ENCODE results near the gene RSU1.

The RSU1 gene

DNA sequence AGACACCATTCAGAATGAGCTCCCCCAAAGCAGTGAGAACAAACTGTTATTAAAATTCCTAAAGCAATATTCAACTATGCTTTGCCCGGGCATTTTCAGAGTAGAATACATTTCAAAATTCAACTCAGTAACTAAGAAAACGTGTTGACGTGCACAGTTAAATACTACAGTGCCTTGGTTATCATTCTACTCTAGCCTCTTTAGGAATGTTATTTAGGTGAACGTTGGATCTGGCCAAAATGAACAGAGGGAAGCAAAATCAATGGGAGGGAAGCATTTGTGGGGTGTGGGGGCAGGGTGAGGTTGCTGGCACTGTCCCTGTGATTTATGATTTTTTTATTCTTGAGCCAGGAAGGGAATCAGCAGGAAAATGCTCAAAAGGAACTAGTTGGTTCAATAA lies 27.5 kb downstream of the RSU1 start:
- H3K27ac ChIP-seq (ENCODE audit: insufficient read depth in 1 of 2, low read depth in 1 of 2, low read length in 2 of 2, poor library complexity in 1 of 2, severe bottlenecking in 2 of 2): no peak overlapping the region
- ChIA-PET CTCF (no interaction called here), POLR2A (no interaction called here)
- peaks cover 0 to 20% (median 4%) of the 10 kb centered on the region in 4 experiments for H3K36me3 ChIP-seq (ENCODE audit: control insufficient read depth in 4 of 4, insufficient read depth in 4 of 4, low read length in 3 of 4)
- no peaks in the 10 kb centered on the region for H3K4me1 ChIP-seq (ENCODE audit: control extremely low read depth in 1 of 4, control insufficient read depth in 4 of 4, insufficient read depth in 4 of 4, low read length in 3 of 4)
- peaks cover 0 to 6% (median 0%) of the 10 kb centered on the region in 5 experiments for H3K9me3 ChIP-seq (ENCODE audit: control extremely low read depth in 1 of 5, control insufficient read depth in 4 of 5, insufficient read depth in 2 of 5, low read depth in 1 of 5, low read length in 4 of 5)
- DNase-seq: no peak
- no CpG with 5 or more reads among the region's 4 CpGs for WGBS (ENCODE audit: insufficient coverage)
- no peaks in the 10 kb centered on the region for H3K27me3 ChIP-seq (replicated peaks in 2 of 5; ENCODE audit: control insufficient read depth in 4 of 5, insufficient read depth in 5 of 5, low read length in 4 of 5)
- H3K4me3 ChIP-seq (ENCODE audit: control insufficient read depth in 1 of 7, extremely low read depth in 1 of 7, insufficient read depth in 4 of 7, low read depth in 2 of 7, low read length in 6 of 7): no peak overlapping the region

- H3K27me3 ChIP-seq (replicated peaks in 2 of 5; ENCODE audit: control insufficient read depth in 4 of 5, insufficient read depth in 5 of 5, low read length in 4 of 5): no peaks in the 10 kb centered on the region
- H3K36me3 ChIP-seq (ENCODE audit: control insufficient read depth in 4 of 4, insufficient read depth in 4 of 4, low read length in 3 of 4): peaks cover 0 to 20% (median 4%) of the 10 kb centered on the region in 4 experiments
- H3K4me3 ChIP-seq (ENCODE audit: control insufficient read depth in 1 of 7, extremely low read depth in 1 of 7, insufficient read depth in 4 of 7, low read depth in 2 of 7, low read length in 6 of 7): no peak overlapping the region
- DNase-seq: no peak
- peaks cover 0 to 6% (median 0%) of the 10 kb centered on the region in 5 experiments for H3K9me3 ChIP-seq (ENCODE audit: control extremely low read depth in 1 of 5, control insufficient read depth in 4 of 5, insufficient read depth in 2 of 5, low read depth in 1 of 5, low read length in 4 of 5)
- CTCF ChIA-PET: interaction anchor here (0.7 to 1.1 kb wide), 2 partner anchors 17 to 19 kb away, joined by 3 read pairs; no protein-coding TSS in a partner anchor
- POLR2A ChIA-PET: no interaction called here
- H3K4me1 ChIP-seq (ENCODE audit: control extremely low read depth in 1 of 4, control insufficient read depth in 4 of 4, insufficient read depth in 4 of 4, low read length in 3 of 4): no peaks in the 10 kb centered on the region
- 100% methylated on average over 3 of the region's 7 CpGs for WGBS (ENCODE audit: insufficient coverage)
- no peak overlapping the region for H3K27ac ChIP-seq (ENCODE audit: insufficient read depth in 1 of 2, low read depth in 1 of 2, low read length in 2 of 2, poor library complexity in 1 of 2, severe bottlenecking in 2 of 2)
These were observed 28.0 kb downstream of the RSU1 start for GRCh38 chr10:16789261-16789660.

- H3K36me3 ChIP-seq (ENCODE audit: control insufficient read depth in 4 of 4, insufficient read depth in 4 of 4, low read length in 3 of 4): peaks cover 0 to 15% (median 3%) of the 10 kb centered on the region in 4 experiments
- no peaks in the 10 kb centered on the region for H3K4me1 ChIP-seq (ENCODE audit: control extremely low read depth in 1 of 4, control insufficient read depth in 4 of 4, insufficient read depth in 4 of 4, low read length in 3 of 4)
- POLR2A ChIA-PET: no interaction called here
- DNase-seq: no peak
- no peak overlapping the region for H3K4me3 ChIP-seq (ENCODE audit: control insufficient read depth in 1 of 7, extremely low read depth in 1 of 7, insufficient read depth in 4 of 7, low read depth in 2 of 7, low read length in 6 of 7)
- H3K27ac ChIP-seq (ENCODE audit: insufficient read depth in 1 of 2, low read depth in 1 of 2, low read length in 2 of 2, poor library complexity in 1 of 2, severe bottlenecking in 2 of 2): no peak overlapping the region
- WGBS (ENCODE audit: insufficient coverage): 100% methylated on average over 3 of the region's 3 CpGs
- H3K9me3 ChIP-seq (ENCODE audit: control extremely low read depth in 1 of 5, control insufficient read depth in 4 of 5, insufficient read depth in 2 of 5, low read depth in 1 of 5, low read length in 4 of 5): peaks cover 0 to 4% (median 0%) of the 10 kb centered on the region in 5 experiments
- no peaks in the 10 kb centered on the region for H3K27me3 ChIP-seq (replicated peaks in 2 of 5; ENCODE audit: control insufficient read depth in 4 of 5, insufficient read depth in 5 of 5, low read length in 4 of 5)
- CTCF ChIA-PET: interaction anchor here (0.7 to 1.1 kb wide), 2 partner anchors 17 to 18 kb away, joined by 3 read pairs; no protein-coding TSS in a partner anchor
These were observed 28.4 kb downstream of the RSU1 start for GRCh38 chr10:16788778-16789177.

DNA sequence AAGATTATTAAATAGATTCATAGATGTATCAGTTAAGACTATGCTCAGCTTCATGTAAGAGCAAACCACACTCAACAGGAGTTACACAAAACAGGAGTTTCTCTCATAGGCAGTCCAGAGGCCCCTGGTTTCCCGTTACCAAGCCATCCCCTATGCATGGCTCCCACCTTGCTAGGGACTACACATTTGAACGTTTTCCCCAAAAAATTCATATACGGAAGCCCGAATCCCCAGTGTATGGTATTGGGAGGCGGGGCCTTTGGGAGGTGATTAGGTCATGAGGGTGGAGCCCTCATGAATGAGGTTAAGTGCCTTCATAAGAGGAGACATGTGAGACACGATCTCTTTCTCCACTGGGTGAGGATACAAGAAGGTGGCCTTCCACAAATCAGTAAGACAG lies 29.1 kb downstream of the RSU1 start:
- no peaks in the 10 kb centered on the region for H3K27me3 ChIP-seq (replicated peaks in 2 of 5; ENCODE audit: control insufficient read depth in 4 of 5, insufficient read depth in 5 of 5, low read length in 4 of 5)
- DNase-seq: no peak
- ChIA-PET POLR2A (no interaction called here), CTCF (interaction anchor here (1.1 kb wide), 1 partner anchor 16 kb away, joined by 3 read pairs; no protein-coding TSS in a partner anchor)
- no peak overlapping the region for H3K4me3 ChIP-seq (ENCODE audit: control insufficient read depth in 1 of 7, extremely low read depth in 1 of 7, insufficient read depth in 4 of 7, low read depth in 2 of 7, low read length in 6 of 7)
- 94% methylated on average over 4 of the region's 6 CpGs for WGBS (ENCODE audit: insufficient coverage)
- peaks cover 0 to 13% (median 1%) of the 10 kb centered on the region in 4 experiments for H3K36me3 ChIP-seq (ENCODE audit: control insufficient read depth in 4 of 4, insufficient read depth in 4 of 4, low read length in 3 of 4)
- no peaks in the 10 kb centered on the region for H3K4me1 ChIP-seq (ENCODE audit: control extremely low read depth in 1 of 4, control insufficient read depth in 4 of 4, insufficient read depth in 4 of 4, low read length in 3 of 4)
- H3K27ac ChIP-seq (ENCODE audit: insufficient read depth in 1 of 2, low read depth in 1 of 2, low read length in 2 of 2, poor library complexity in 1 of 2, severe bottlenecking in 2 of 2): no peak overlapping the region
- peaks cover 0 to 3% (median 0%) of the 10 kb centered on the region in 5 experiments for H3K9me3 ChIP-seq (ENCODE audit: control extremely low read depth in 1 of 5, control insufficient read depth in 4 of 5, insufficient read depth in 2 of 5, low read depth in 1 of 5, low read length in 4 of 5)

GRCh38 chr10:16787361-16787791 lies 29.8 kb downstream of the RSU1 start:
- Histone ChIP-seq H3K36me3 (ENCODE audit: control insufficient read depth in 4 of 4, insufficient read depth in 4 of 4, low read length in 3 of 4) (peaks cover 0 to 9% (median 1%) of the 10 kb centered on the region in 4 experiments), H3K27me3 (replicated peaks in 2 of 5; ENCODE audit: control insufficient read depth in 4 of 5, insufficient read depth in 5 of 5, low read length in 4 of 5) (no peaks in the 10 kb centered on the region), H3K4me3 (ENCODE audit: control insufficient read depth in 1 of 7, extremely low read depth in 1 of 7, insufficient read depth in 4 of 7, low read depth in 2 of 7, low read length in 6 of 7) (no peak overlapping the region), H3K27ac (ENCODE audit: insufficient read depth in 1 of 2, low read depth in 1 of 2, low read length in 2 of 2, poor library complexity in 1 of 2, severe bottlenecking in 2 of 2) (no peak overlapping the region), H3K4me1 (ENCODE audit: control extremely low read depth in 1 of 4, control insufficient read depth in 4 of 4, insufficient read depth in 4 of 4, low read length in 3 of 4) (no peaks in the 10 kb centered on the region), H3K9me3 (ENCODE audit: control extremely low read depth in 1 of 5, control insufficient read depth in 4 of 5, insufficient read depth in 2 of 5, low read depth in 1 of 5, low read length in 4 of 5) (peaks cover 0 to 3% (median 0%) of the 10 kb centered on the region in 5 experiments)
- ChIA-PET CTCF (no interaction called here), POLR2A (no interaction called here)
- no peak for DNase-seq
- WGBS (ENCODE audit: insufficient coverage): 91% methylated on average over 6 of the region's 12 CpGs

GRCh38 chr10:16780338-16780880 lies 36.8 kb downstream of the RSU1 start:
- H3K4me1 ChIP-seq (ENCODE audit: control extremely low read depth in 1 of 4, control insufficient read depth in 4 of 4, insufficient read depth in 4 of 4, low read length in 3 of 4): peaks cover 0 to 2% (median 0%) of the 10 kb centered on the region in 4 experiments
- H3K4me3 ChIP-seq (ENCODE audit: control insufficient read depth in 1 of 7, extremely low read depth in 1 of 7, insufficient read depth in 4 of 7, low read depth in 2 of 7, low read length in 6 of 7): no peak overlapping the region
- peaks cover 0 to 3% (median 0%) of the 10 kb centered on the region in 5 experiments for H3K9me3 ChIP-seq (ENCODE audit: control extremely low read depth in 1 of 5, control insufficient read depth in 4 of 5, insufficient read depth in 2 of 5, low read depth in 1 of 5, low read length in 4 of 5)
- no peaks in the 10 kb centered on the region for H3K27me3 ChIP-seq (replicated peaks in 2 of 5; ENCODE audit: control insufficient read depth in 4 of 5, insufficient read depth in 5 of 5, low read length in 4 of 5)
- WGBS (ENCODE audit: insufficient coverage): 95% methylated on average over 5 of the region's 7 CpGs
- no peak overlapping the region for H3K27ac ChIP-seq (ENCODE audit: insufficient read depth in 1 of 2, low read depth in 1 of 2, low read length in 2 of 2, poor library complexity in 1 of 2, severe bottlenecking in 2 of 2)
- no peak for DNase-seq
- peaks cover 0 to 28% (median 2%) of the 10 kb centered on the region in 4 experiments for H3K36me3 ChIP-seq (ENCODE audit: control insufficient read depth in 4 of 4, insufficient read depth in 4 of 4, low read length in 3 of 4)
- CTCF ChIA-PET: no interaction called here
- POLR2A ChIA-PET: no interaction called here

- no peak overlapping the region for H3K27ac ChIP-seq (ENCODE audit: insufficient read depth in 1 of 2, low read depth in 1 of 2, low read length in 2 of 2, poor library complexity in 1 of 2, severe bottlenecking in 2 of 2)
- H3K4me3 ChIP-seq (ENCODE audit: control insufficient read depth in 1 of 7, extremely low read depth in 1 of 7, insufficient read depth in 4 of 7, low read depth in 2 of 7, low read length in 6 of 7): no peak overlapping the region
- peak in 2 of 3 donors; percentile 6 to 17 for DNase-seq
- POLR2A ChIA-PET: no interaction called here
- peaks cover 0 to 2% (median 0%) of the 10 kb centered on the region in 4 experiments for H3K4me1 ChIP-seq (ENCODE audit: control extremely low read depth in 1 of 4, control insufficient read depth in 4 of 4, insufficient read depth in 4 of 4, low read length in 3 of 4)
- CTCF ChIA-PET: no interaction called here
- H3K27me3 ChIP-seq (replicated peaks in 2 of 5; ENCODE audit: control insufficient read depth in 4 of 5, insufficient read depth in 5 of 5, low read length in 4 of 5): no peaks in the 10 kb centered on the region
- peaks cover 0 to 28% (median 2%) of the 10 kb centered on the region in 4 experiments for H3K36me3 ChIP-seq (ENCODE audit: control insufficient read depth in 4 of 4, insufficient read depth in 4 of 4, low read length in 3 of 4)
- WGBS (ENCODE audit: insufficient coverage): 93% methylated on average over 6 of the region's 6 CpGs
- H3K9me3 ChIP-seq (ENCODE audit: control extremely low read depth in 1 of 5, control insufficient read depth in 4 of 5, insufficient read depth in 2 of 5, low read depth in 1 of 5, low read length in 4 of 5): no peaks in the 10 kb centered on the region
These were observed 37.8 kb downstream of the RSU1 start for GRCh38 chr10:16779384-16779915.

Data from common myeloid progenitor, CD34-positive (primary cell).